H9 (cell line): Measurements from ENCODE around the gene NHSL2. TPM values are rescaled to one million over a fixed set of nuclear protein-coding genes. Genes with fewer than 3 reads are reported as not detected.

ENCODE experiments used
- DNase-seq: peaks from one replicate; pipeline ENCODE4 v3.0.0-alpha.2; 2017
- H2AFZ ChIP-seq: one replicate; pipeline ENCODE4 v1.6.1; 2013; ENCODE audit warnings: mild to moderate bottlenecking, low read length, control low read depth, moderate library complexity
- H2AK5ac ChIP-seq: 2 replicates; pipeline ENCODE4 v1.6.1; 2013; ENCODE audit warnings: low read length, control low read depth, mixed read lengths; ENCODE audit not compliant: insufficient read length
- H2BK120ac ChIP-seq: one replicate; pipeline ENCODE4 v1.6.1; 2013; ENCODE audit warnings: low read depth, mild to moderate bottlenecking, low read length, control low read depth, inconsistent platforms; ENCODE audit not compliant: poor library complexity, severe bottlenecking
- H2BK12ac ChIP-seq: 2 replicates; pipeline ENCODE4 v1.6.1; 2013; ENCODE audit warnings: low read length, control low read depth, mixed read lengths, low read depth; ENCODE audit not compliant: insufficient read length
- H2BK15ac ChIP-seq: 2 replicates; pipeline ENCODE4 v1.6.1; 2013; ENCODE audit warnings: low read depth, low read length, control low read depth
- H2BK20ac ChIP-seq: one replicate; pipeline ENCODE4 v1.6.1; 2013; ENCODE audit warnings: low read depth, mild to moderate bottlenecking, low read length, control low read depth, inconsistent platforms; ENCODE audit not compliant: poor library complexity, severe bottlenecking
- H2BK5ac ChIP-seq: 2 replicates; pipeline ENCODE4 v1.6.1; 2013; ENCODE audit warnings: low read length, control low read depth, mixed read lengths; ENCODE audit not compliant: insufficient read length
- H3K14ac ChIP-seq: 2 replicates; pipeline ENCODE4 v1.6.1; 2013; ENCODE audit warnings: low read length, control low read depth; ENCODE audit not compliant: insufficient read depth
- H3K18ac ChIP-seq: 2 replicates; pipeline ENCODE4 v1.6.1; 2013; ENCODE audit warnings: low read depth, mild to moderate bottlenecking, mixed read lengths, low read length, control low read depth; ENCODE audit not compliant: insufficient read length
- H3K23ac ChIP-seq: 2 replicates; pipeline ENCODE4 v1.6.1; 2013; ENCODE audit warnings: low read length, control low read depth, mixed read lengths, low read depth; ENCODE audit not compliant: insufficient read length
- H3K23me2 ChIP-seq: 2 replicates; pipeline ENCODE4 v1.6.1; 2013; ENCODE audit warnings: low read depth, mild to moderate bottlenecking, mixed read lengths, low read length, control low read depth; ENCODE audit not compliant: insufficient read length, poor library complexity, severe bottlenecking
- H3K27ac ChIP-seq: 2 replicates; pipeline ENCODE4 v1.5.1; 2013; ENCODE audit warnings: low read length, control low read depth, mixed read lengths, low read depth; ENCODE audit not compliant: insufficient read length
- H3K27me3 ChIP-seq: 2 replicates; pipeline ENCODE4 v1.6.1; 2013; ENCODE audit warnings: low read length, control low read depth, inconsistent platforms; ENCODE audit not compliant: insufficient read depth
- H3K4ac ChIP-seq: 2 replicates; pipeline ENCODE4 v1.6.1; 2013; ENCODE audit warnings: low read depth, mild to moderate bottlenecking, control low read depth, inconsistent platforms, low read length, moderate library complexity
- H3K4me1 ChIP-seq: 2 replicates; pipeline ENCODE4 v1.6.1; 2013; ENCODE audit warnings: low read length, control low read depth, inconsistent platforms; ENCODE audit not compliant: insufficient read depth
- H3K4me2 ChIP-seq: 2 replicates; pipeline ENCODE4 v1.6.1; 2013; ENCODE audit warnings: low read length, control low read depth, mixed read lengths; ENCODE audit not compliant: insufficient read length, insufficient read depth
- H3K56ac ChIP-seq: 2 replicates; pipeline ENCODE4 v1.6.1; 2013; ENCODE audit warnings: low read depth, mild to moderate bottlenecking, mixed read lengths, low read length, control low read depth; ENCODE audit not compliant: insufficient read length
- H3K79me1 ChIP-seq: 2 replicates; pipeline ENCODE4 v1.6.1; 2013; ENCODE audit warnings: low read depth, mild to moderate bottlenecking, moderate library complexity, low read length, control low read depth, inconsistent platforms; ENCODE audit not compliant: insufficient read depth, poor library complexity, severe bottlenecking
- H3K79me2 ChIP-seq: 2 replicates; pipeline ENCODE4 v1.6.1; 2013; ENCODE audit warnings: low read length, control low read depth, inconsistent platforms; ENCODE audit not compliant: insufficient read depth
- H3K9ac ChIP-seq: 2 replicates; pipeline ENCODE4 v1.6.1; 2013; ENCODE audit warnings: low read length, control low read depth, mixed read lengths; ENCODE audit not compliant: insufficient read length; ENCODE audit errors: extremely low read depth
- H3K9me3 ChIP-seq: one replicate; pipeline ENCODE4 v1.6.1; 2013; ENCODE audit warnings: low read depth, low read length, inconsistent platforms; ENCODE audit not compliant: control insufficient read depth
- H3T11ph ChIP-seq: one replicate; pipeline ENCODE4 v1.6.1; 2013; ENCODE audit warnings: mild to moderate bottlenecking, low read length, control low read depth, inconsistent platforms
- H4K20me1 ChIP-seq: one replicate; pipeline ENCODE4 v1.6.1; 2013; ENCODE audit not compliant: control insufficient read depth, insufficient read length, insufficient read depth
- H4K5ac ChIP-seq: 2 replicates; pipeline ENCODE4 v1.6.1; 2013; ENCODE audit warnings: low read depth, mild to moderate bottlenecking, mixed read lengths, low read length, control low read depth; ENCODE audit not compliant: insufficient read length
- H4K8ac ChIP-seq: replicated peaks from 2 replicates; pipeline ENCODE4 v1.6.1; 2013; ENCODE audit warnings: low read length, control low read depth, mixed read lengths, low read depth; ENCODE audit not compliant: insufficient read length
- H4K91ac ChIP-seq: 2 replicates; pipeline ENCODE4 v1.6.1; 2013; ENCODE audit warnings: low read depth, mild to moderate bottlenecking, moderate library complexity, mixed read lengths, low read length, control low read depth; ENCODE audit not compliant: insufficient read length
- H3K27ac Mint-ChIP-seq, 3 experiments: 2 replicates in 2 of 3; 3 replicates in 1 of 3; pipeline ENCODE4 v1.8.0; 2020 to 2021; ENCODE audit warnings: mixed read lengths in 3 of 3, mild to moderate bottlenecking in 1 of 3, moderate library complexity in 1 of 3
- H3K27me3 Mint-ChIP-seq: 2 replicates; pipeline ENCODE4 v1.8.0; 2021; ENCODE audit warnings: low read depth, mild to moderate bottlenecking, moderate library complexity, mixed read lengths
- H3K36me3 Mint-ChIP-seq, 3 experiments: 2 replicates in 2 of 3; 3 replicates in 1 of 3; pipeline ENCODE4 v1.8.0; 2020 to 2021; ENCODE audit warnings: low read depth in 3 of 3, mixed read lengths in 3 of 3; ENCODE audit not compliant: insufficient read depth in 1 of 3
- H3K4me1 Mint-ChIP-seq, 2 experiments: 2 replicates each; pipeline ENCODE4 v1.8.0; 2020; ENCODE audit warnings: mixed read lengths in 2 of 2
- H3K4me3 Mint-ChIP-seq, 2 experiments: 2 replicates in 1 of 2; 3 replicates in 1 of 2; pipeline ENCODE4 v1.8.0; 2020 to 2021; ENCODE audit warnings: mild to moderate bottlenecking in 2 of 2, mixed read lengths in 2 of 2, moderate library complexity in 1 of 2
- H3K9me3 Mint-ChIP-seq, 2 experiments: 2 replicates in 1 of 2; 3 replicates in 1 of 2; pipeline ENCODE4 v1.8.0; 2020; ENCODE audit warnings: mild to moderate bottlenecking in 2 of 2, mixed read lengths in 2 of 2, moderate library complexity in 1 of 2
- WGBS: extraction: QIAGEN DNeasy Blood & Tissue Kit; methylation state at CpG from one replicate; pipeline ENCODE4 v1.1.7; 2013; ENCODE audit warnings: missing lambda C conversion rate, low lambda C conversion rate, mixed read lengths; ENCODE audit not compliant: insufficient read length; ENCODE audit errors: extremely low coverage; 5-methylcytosine and 5-hydroxymethylcytosine counted together
- total RNA-seq: library from RNA; stranded (reverse); gene quantifications from 2 replicates; pipeline ENCODE4 v1.2.1, GENCODE V29; 2021
- TF ChIP-seq, protein P1 (sequence below): fragments of 200-600 bp; sonication (generic); conservative IDR thresholded peaks from 3 replicates; pipeline ENCODE4 v1.8.0; 2021; ENCODE audit warnings: antibody characterized with exemption, mild to moderate bottlenecking

NHSL2 gene
- total RNA-seq, 1 experiment from 2014 or later = 6.4 TPM

DNA sequence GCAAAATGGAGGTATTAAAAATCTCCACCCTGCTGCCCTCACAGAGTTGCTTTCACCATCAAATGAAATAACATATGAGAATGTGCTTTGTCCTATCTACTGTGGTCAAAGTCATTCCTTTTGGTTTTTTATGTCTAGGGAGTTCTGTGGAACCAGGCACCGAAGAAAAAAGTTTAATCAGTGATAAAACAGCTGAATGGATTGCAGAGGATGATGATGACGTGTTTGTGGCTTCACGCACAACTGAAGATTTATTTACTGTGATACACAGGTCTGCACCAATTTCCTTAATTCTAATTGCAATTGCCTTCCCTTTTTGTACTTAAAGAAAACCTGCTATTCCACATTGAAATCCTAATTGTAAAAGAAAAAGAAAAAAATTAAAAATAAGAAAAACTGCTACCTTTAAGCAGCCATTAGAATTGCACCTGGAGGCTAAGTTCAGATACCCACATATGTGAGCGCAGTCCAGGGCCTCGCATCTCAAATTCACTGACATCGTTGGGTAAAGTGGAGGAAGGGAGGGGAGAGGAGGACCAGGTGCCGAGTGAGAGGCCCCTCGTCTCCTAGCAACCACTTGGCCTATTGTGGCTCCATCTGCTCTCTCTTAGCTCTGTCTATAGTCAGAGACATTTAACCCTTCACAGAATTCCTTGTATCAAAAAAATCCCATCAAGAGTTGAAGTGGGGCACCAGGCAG lies 231.6 kb downstream of the NHSL2 start:
- Mint-ChIP-seq H3K4me3 (no peak overlapping the region), H3K27me3 (no peaks in the 10 kb centered on the region), H3K27ac (no peak overlapping the region), H3K36me3 (peaks cover 27 to 43% (median 34%) of the 10 kb centered on the region in 3 experiments), H3K9me3 (peaks cover 74 to 76% of the 10 kb centered on the region in 2 experiments), H3K4me1 (no peaks in the 10 kb centered on the region)
- H2AFZ ChIP-seq = no peak overlapping the region
- H2BK20ac ChIP-seq = no peak overlapping the region
- no peaks in the 10 kb centered on the region for H4K20me1 ChIP-seq
- H3K18ac ChIP-seq = no peak overlapping the region
- H3K14ac ChIP-seq = no peak overlapping the region
- no peak overlapping the region for H3K4me2 ChIP-seq
- no peak overlapping the region for H2BK5ac ChIP-seq
- H4K8ac ChIP-seq = no peak overlapping the region
- H3K79me1 ChIP-seq = no peaks in the 10 kb centered on the region
- no CpG with 5 or more reads among the region's 8 CpGs for WGBS
- DNase-seq = no peak
- no peak overlapping the region for H3K4ac ChIP-seq
- TF ChIP-seq, protein P1, sequence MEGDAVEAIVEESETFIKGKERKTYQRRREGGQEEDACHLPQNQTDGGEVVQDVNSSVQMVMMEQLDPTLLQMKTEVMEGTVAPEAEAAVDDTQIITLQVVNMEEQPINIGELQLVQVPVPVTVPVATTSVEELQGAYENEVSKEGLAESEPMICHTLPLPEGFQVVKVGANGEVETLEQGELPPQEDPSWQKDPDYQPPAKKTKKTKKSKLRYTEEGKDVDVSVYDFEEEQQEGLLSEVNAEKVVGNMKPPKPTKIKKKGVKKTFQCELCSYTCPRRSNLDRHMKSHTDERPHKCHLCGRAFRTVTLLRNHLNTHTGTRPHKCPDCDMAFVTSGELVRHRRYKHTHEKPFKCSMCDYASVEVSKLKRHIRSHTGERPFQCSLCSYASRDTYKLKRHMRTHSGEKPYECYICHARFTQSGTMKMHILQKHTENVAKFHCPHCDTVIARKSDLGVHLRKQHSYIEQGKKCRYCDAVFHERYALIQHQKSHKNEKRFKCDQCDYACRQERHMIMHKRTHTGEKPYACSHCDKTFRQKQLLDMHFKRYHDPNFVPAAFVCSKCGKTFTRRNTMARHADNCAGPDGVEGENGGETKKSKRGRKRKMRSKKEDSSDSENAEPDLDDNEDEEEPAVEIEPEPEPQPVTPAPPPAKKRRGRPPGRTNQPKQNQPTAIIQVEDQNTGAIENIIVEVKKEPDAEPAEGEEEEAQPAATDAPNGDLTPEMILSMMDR = no peak
- H3K4me1 ChIP-seq = no peaks in the 10 kb centered on the region
- no peaks in the 10 kb centered on the region for H3K27me3 ChIP-seq
- H4K91ac ChIP-seq = no peak overlapping the region
- H2AK5ac ChIP-seq = no peak overlapping the region
- no peak overlapping the region for H3K56ac ChIP-seq
- peaks cover 33% of the 10 kb centered on the region for H3K9me3 ChIP-seq
- H3K23me2 ChIP-seq = no peaks in the 10 kb centered on the region
- H3K79me2 ChIP-seq = no peaks in the 10 kb centered on the region
- no peak overlapping the region for H3K23ac ChIP-seq
- no peak overlapping the region for H4K5ac ChIP-seq
- no peak overlapping the region for H2BK12ac ChIP-seq
- H3K27ac ChIP-seq = no peak overlapping the region
- no peak overlapping the region for H2BK15ac ChIP-seq
- H3K9ac ChIP-seq = no peak overlapping the region
- no peak overlapping the region for H2BK120ac ChIP-seq
- H3T11ph ChIP-seq = no peak overlapping the region
